HEK293 (cell line): Measurements from ENCODE around the gene DSCAML1.

Experiments used
- CTCF ChIA-PET: fragments of 350-600 bp; formaldehyde crosslinking; extraction: SDS; loops from one replicate; lab custom pipeline; 2021; ENCODE audit warnings: antibody characterized with exemption; lab: Yijun Ruan, JAX
- POLR2A ChIA-PET: fragments of 300-600 bp; formaldehyde crosslinking; extraction: SDS; loops from one replicate; lab custom pipeline; 2020; ENCODE audit warnings: antibody characterized with exemption, inconsistent platforms; lab: Yijun Ruan, JAX
- H3K27ac ChIP-seq: fragments of 200-500 bp; sonication (Bioruptor generic); 2 replicates; pipeline ENCODE4 v1.5.1; 2014; ENCODE audit warnings: low read depth, low read length, control low read depth, inconsistent platforms; ENCODE audit errors: extremely low read depth
- H3K36me3 ChIP-seq, 2 experiments: fragments of 200-500 bp in 1 of 2; sonication (Bioruptor generic) in 1 of 2; 1 replicate in 1 of 2; 2 replicates in 1 of 2; pipeline ENCODE4 v1.5.1; 2014 to 2017; ENCODE audit warnings: inconsistent platforms in 2 of 2, low read length in 2 of 2; ENCODE audit not compliant: control insufficient read depth in 2 of 2, insufficient read depth in 1 of 2
- H3K4me1 ChIP-seq: fragments of 200-500 bp; sonication (Bioruptor generic); 2 replicates; pipeline ENCODE4 v1.5.1; 2014; ENCODE audit warnings: mild to moderate bottlenecking, low read length, inconsistent platforms; ENCODE audit not compliant: control insufficient read depth, insufficient read depth
- H3K4me3 ChIP-seq: 2 replicates; pipeline ENCODE4 v1.5.1; 2011; ENCODE audit warnings: low read depth, mild to moderate bottlenecking, control low read depth, low read length, moderate library complexity
- H3K9me3 ChIP-seq: fragments of 200-500 bp; sonication (Bioruptor generic); 2 replicates; pipeline ENCODE4 v1.5.1; 2014; ENCODE audit warnings: low read depth, low read length, inconsistent platforms; ENCODE audit not compliant: control insufficient read depth, insufficient read depth
- BCL11A ChIP-seq: fragments of 450-650 bp; formaldehyde crosslinking; IDR thresholded peaks from 2 replicates; pipeline ENCODE4 v1.5.1; 2016; ENCODE audit warnings: low read depth, missing biosample characterization, missing genetic modification characterization
- HOXA7 ChIP-seq: sonication (generic); formaldehyde crosslinking; IDR thresholded peaks from 2 replicates; pipeline ENCODE4 v1.8.1; 2022; ENCODE audit warnings: missing genetic modification reagents, borderline replicate concordance
- MYNN ChIP-seq: fragments of 450-650 bp; formaldehyde crosslinking; IDR thresholded peaks from 2 replicates; pipeline ENCODE4 v1.5.1; 2016; ENCODE audit warnings: missing biosample characterization, missing genetic modification characterization, borderline replicate concordance
- REPIN1 ChIP-seq: fragments of 450-650 bp; formaldehyde crosslinking; IDR thresholded peaks from 2 replicates; pipeline ENCODE4 v1.5.1; 2017; ENCODE audit warnings: missing biosample characterization, missing genetic modification characterization, low read depth
- ZFP37 ChIP-seq: fragments of 450-650 bp; formaldehyde crosslinking; IDR thresholded peaks from 2 replicates; pipeline ENCODE4 v1.5.1; 2016; ENCODE audit warnings: missing biosample characterization, missing genetic modification characterization
- ZNF138 ChIP-seq: fragments of 450-650 bp; formaldehyde crosslinking; IDR thresholded peaks from 2 replicates; pipeline ENCODE4 v1.5.1; 2016; ENCODE audit warnings: missing biosample characterization, missing genetic modification characterization, borderline replicate concordance
- ZNF175 ChIP-seq: fragments of 450-650 bp; formaldehyde crosslinking; IDR thresholded peaks from 2 replicates; pipeline ENCODE4 v1.5.1; 2016; ENCODE audit warnings: missing biosample characterization, missing genetic modification characterization
- ZNF221 ChIP-seq: fragments of 450-650 bp; formaldehyde crosslinking; IDR thresholded peaks from 2 replicates; pipeline ENCODE4 v1.5.1; 2017; ENCODE audit warnings: missing biosample characterization, missing genetic modification characterization, borderline replicate concordance
- ZNF366 ChIP-seq: fragments of 450-650 bp; formaldehyde crosslinking; conservative IDR thresholded peaks from 2 replicates; pipeline ENCODE4 v1.5.1; 2016; ENCODE audit warnings: missing biosample characterization, missing genetic modification characterization
- ZNF426 ChIP-seq: fragments of 450-650 bp; formaldehyde crosslinking; IDR thresholded peaks from 2 replicates; pipeline ENCODE4 v1.5.1; 2017; ENCODE audit warnings: missing biosample characterization, missing genetic modification characterization, mild to moderate bottlenecking, inconsistent platforms, moderate library complexity
- ZNF501 ChIP-seq: fragments of 450-650 bp; formaldehyde crosslinking; IDR thresholded peaks from 2 replicates; pipeline ENCODE4 v1.5.1; 2016; ENCODE audit warnings: missing biosample characterization, missing genetic modification characterization
- ZNF561 ChIP-seq: fragments of 450-650 bp; IDR thresholded peaks from 2 replicates; pipeline ENCODE4 v1.5.1; 2018; ENCODE audit warnings: missing biosample characterization, missing genetic modification characterization, borderline replicate concordance
- ZNF596 ChIP-seq: fragments of 450-650 bp; IDR thresholded peaks from 2 replicates; pipeline ENCODE4 v1.5.0; 2018; ENCODE audit warnings: missing biosample characterization, mild to moderate bottlenecking, missing genetic modification characterization, moderate library complexity
- ZNF629 ChIP-seq: fragments of 450-650 bp; formaldehyde crosslinking; IDR thresholded peaks from 2 replicates; pipeline ENCODE4 v1.5.1; 2017; ENCODE audit warnings: missing biosample characterization, missing genetic modification characterization
- ZNF670 ChIP-seq: fragments of 450-650 bp; formaldehyde crosslinking; IDR thresholded peaks from 2 replicates; pipeline ENCODE4 v1.5.1; 2016; ENCODE audit warnings: missing biosample characterization, missing genetic modification characterization, low read depth
- ZNF707 ChIP-seq: fragments of 450-650 bp; formaldehyde crosslinking; IDR thresholded peaks from 2 replicates; pipeline ENCODE4 v1.5.1; 2016; ENCODE audit warnings: missing biosample characterization, missing genetic modification characterization
- TF ChIP-seq, protein P1 (sequence below): fragments of 450-650 bp; formaldehyde crosslinking; IDR thresholded peaks from 2 replicates; pipeline ENCODE4 v1.5.1; 2017; ENCODE audit warnings: missing biosample characterization, missing genetic modification characterization
- TF ChIP-seq, protein P2 (sequence below): fragments of 450-650 bp; formaldehyde crosslinking; IDR thresholded peaks from 2 replicates; pipeline ENCODE4 v1.5.1; 2016; ENCODE audit warnings: missing biosample characterization, missing genetic modification characterization
- TF ChIP-seq, protein P3 (sequence below): fragments of 450-650 bp; formaldehyde crosslinking; IDR thresholded peaks from 2 replicates; pipeline ENCODE4 v1.5.1; 2016; ENCODE audit warnings: missing biosample characterization, missing genetic modification characterization, borderline replicate concordance
- TF ChIP-seq, protein P4 (sequence below): fragments of 450-650 bp; formaldehyde crosslinking; IDR thresholded peaks from 2 replicates; pipeline ENCODE4 v1.5.1; 2016; ENCODE audit warnings: missing biosample characterization, missing genetic modification characterization

DSCAML1 gene

DNA sequence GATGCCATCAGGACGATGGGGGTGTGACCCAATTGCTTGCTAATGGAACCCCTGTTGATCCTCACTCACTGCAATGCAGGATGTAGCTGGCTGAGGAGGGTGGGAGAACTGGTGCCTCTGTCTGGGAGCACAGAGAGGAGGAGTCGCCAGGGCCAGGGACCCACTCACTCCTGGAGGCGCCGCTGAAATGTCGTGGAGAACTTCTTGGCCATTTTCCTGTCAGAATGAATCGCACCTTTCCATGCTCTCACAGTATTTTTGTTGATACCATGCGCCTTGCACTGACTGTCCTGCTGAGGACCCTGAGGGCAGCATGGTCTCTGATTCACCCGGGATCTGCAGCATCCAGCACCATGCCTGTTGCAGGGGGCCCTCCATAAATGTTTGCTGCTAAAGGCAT is 211.4 kb downstream of the DSCAML1 start (continued):
- TF ChIP-seq, protein P1, sequence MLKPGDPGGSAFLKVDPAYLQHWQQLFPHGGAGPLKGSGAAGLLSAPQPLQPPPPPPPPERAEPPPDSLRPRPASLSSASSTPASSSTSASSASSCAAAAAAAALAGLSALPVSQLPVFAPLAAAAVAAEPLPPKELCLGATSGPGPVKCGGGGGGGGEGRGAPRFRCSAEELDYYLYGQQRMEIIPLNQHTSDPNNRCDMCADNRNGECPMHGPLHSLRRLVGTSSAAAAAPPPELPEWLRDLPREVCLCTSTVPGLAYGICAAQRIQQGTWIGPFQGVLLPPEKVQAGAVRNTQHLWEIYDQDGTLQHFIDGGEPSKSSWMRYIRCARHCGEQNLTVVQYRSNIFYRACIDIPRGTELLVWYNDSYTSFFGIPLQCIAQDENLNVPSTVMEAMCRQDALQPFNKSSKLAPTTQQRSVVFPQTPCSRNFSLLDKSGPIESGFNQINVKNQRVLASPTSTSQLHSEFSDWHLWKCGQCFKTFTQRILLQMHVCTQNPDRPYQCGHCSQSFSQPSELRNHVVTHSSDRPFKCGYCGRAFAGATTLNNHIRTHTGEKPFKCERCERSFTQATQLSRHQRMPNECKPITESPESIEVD (tag by site-specific recombination), result no peak
- TF ChIP-seq ZNF670 (no peak), ZNF501 (tag by site-specific recombination) (no peak), HOXA7 (no peak), ZNF561 (tag by site-specific recombination) (no peak), ZNF138 (no peak), ZFP37 (no peak), ZNF629 (tag by site-specific recombination) (no peak), ZNF426 (no peak)

DNA sequence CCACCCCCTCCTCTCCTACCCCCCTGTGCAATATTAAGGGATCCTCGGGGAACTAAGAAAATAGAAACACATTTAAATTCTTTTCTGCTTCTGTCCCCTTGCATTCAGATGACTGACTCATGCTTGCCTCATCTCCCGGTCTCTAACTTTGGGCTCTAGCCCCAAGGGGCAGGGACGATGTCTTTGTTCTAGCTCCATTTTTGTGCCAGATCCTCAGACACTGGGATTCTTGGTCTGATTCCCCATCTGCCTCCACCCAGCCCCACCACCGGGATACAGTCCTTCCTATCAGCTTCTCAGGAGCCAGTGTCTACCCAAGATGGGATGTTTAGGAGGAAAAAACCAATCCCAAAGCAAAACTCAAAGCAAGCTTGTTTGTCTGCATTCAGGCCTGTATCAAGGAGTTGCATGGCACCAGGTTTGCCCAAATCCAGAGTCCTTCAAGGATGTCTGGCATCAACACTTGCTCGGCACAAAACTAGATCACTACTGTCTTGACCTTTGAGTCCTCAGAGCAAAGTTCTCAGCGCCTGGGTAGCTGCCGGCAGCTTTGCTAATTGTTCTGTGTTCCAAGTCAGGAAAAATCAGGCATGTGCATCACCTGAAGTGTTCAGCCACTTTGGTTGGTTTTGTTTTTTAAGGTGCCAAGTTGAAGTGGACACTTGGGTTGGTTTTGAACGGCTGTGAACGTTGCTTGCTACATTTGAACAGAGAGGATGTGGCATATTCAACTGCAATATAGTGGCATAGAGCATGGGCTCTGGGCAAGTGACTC is 212.8 kb downstream of the DSCAML1 start:
- Histone ChIP-seq H3K9me3 (no peaks in the 10 kb centered on the region), H3K36me3 (no peaks in the 10 kb centered on the region), H3K4me3 (no peak overlapping the region), H3K4me1 (no peaks in the 10 kb centered on the region), H3K27ac (no peak overlapping the region)
- ChIA-PET POLR2A (no interaction called here), CTCF (interaction anchor here (0.9 kb wide), 1 partner anchor 158 kb away, joined by 3 read pairs; no protein-coding TSS in a partner anchor)
- TF ChIP-seq ZNF175 (no peak), ZNF707 (tag by site-specific recombination) (no peak), ZNF629 (tag by site-specific recombination) (no peak), ZNF366 (tag by site-specific recombination) (no peak), BCL11A (tag by site-specific recombination) (no peak), ZNF221 (no peak), ZNF596 (tag by site-specific recombination) (no peak), REPIN1 (tag by site-specific recombination) (no peak), MYNN (tag by site-specific recombination) (no peak)
- TF ChIP-seq, protein P2, sequence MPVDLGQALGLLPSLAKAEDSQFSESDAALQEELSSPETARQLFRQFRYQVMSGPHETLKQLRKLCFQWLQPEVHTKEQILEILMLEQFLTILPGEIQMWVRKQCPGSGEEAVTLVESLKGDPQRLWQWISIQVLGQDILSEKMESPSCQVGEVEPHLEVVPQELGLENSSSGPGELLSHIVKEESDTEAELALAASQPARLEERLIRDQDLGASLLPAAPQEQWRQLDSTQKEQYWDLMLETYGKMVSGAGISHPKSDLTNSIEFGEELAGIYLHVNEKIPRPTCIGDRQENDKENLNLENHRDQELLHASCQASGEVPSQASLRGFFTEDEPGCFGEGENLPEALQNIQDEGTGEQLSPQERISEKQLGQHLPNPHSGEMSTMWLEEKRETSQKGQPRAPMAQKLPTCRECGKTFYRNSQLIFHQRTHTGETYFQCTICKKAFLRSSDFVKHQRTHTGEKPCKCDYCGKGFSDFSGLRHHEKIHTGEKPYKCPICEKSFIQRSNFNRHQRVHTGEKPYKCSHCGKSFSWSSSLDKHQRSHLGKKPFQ (tag by site-specific recombination), result no peak
- TF ChIP-seq, protein P3, sequence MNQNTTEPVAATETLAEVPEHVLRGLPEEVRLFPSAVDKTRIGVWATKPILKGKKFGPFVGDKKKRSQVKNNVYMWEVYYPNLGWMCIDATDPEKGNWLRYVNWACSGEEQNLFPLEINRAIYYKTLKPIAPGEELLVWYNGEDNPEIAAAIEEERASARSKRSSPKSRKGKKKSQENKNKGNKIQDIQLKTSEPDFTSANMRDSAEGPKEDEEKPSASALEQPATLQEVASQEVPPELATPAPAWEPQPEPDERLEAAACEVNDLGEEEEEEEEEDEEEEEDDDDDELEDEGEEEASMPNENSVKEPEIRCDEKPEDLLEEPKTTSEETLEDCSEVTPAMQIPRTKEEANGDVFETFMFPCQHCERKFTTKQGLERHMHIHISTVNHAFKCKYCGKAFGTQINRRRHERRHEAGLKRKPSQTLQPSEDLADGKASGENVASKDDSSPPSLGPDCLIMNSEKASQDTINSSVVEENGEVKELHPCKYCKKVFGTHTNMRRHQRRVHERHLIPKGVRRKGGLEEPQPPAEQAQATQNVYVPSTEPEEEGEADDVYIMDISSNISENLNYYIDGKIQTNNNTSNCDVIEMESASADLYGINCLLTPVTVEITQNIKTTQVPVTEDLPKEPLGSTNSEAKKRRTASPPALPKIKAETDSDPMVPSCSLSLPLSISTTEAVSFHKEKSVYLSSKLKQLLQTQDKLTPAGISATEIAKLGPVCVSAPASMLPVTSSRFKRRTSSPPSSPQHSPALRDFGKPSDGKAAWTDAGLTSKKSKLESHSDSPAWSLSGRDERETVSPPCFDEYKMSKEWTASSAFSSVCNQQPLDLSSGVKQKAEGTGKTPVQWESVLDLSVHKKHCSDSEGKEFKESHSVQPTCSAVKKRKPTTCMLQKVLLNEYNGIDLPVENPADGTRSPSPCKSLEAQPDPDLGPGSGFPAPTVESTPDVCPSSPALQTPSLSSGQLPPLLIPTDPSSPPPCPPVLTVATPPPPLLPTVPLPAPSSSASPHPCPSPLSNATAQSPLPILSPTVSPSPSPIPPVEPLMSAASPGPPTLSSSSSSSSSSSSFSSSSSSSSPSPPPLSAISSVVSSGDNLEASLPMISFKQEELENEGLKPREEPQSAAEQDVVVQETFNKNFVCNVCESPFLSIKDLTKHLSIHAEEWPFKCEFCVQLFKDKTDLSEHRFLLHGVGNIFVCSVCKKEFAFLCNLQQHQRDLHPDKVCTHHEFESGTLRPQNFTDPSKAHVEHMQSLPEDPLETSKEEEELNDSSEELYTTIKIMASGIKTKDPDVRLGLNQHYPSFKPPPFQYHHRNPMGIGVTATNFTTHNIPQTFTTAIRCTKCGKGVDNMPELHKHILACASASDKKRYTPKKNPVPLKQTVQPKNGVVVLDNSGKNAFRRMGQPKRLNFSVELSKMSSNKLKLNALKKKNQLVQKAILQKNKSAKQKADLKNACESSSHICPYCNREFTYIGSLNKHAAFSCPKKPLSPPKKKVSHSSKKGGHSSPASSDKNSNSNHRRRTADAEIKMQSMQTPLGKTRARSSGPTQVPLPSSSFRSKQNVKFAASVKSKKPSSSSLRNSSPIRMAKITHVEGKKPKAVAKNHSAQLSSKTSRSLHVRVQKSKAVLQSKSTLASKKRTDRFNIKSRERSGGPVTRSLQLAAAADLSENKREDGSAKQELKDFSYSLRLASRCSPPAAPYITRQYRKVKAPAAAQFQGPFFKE, result no peak
- TF ChIP-seq, protein P4, sequence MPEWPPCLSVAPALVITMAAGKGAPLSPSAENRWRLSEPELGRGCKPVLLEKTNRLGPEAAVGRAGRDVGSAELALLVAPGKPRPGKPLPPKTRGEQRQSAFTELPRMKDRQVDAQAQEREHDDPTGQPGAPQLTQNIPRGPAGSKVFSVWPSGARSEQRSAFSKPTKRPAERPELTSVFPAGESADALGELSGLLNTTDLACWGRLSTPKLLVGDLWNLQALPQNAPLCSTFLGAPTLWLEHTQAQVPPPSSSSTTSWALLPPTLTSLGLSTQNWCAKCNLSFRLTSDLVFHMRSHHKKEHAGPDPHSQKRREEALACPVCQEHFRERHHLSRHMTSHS, result no peak
